ENCODE results near the gene MACF1. TPM values are rescaled to one million over a fixed set of nuclear protein-coding genes. Genes with fewer than 3 reads are reported as not detected.
"Not testable (repeated sequence)": the region's sequence is repeated elsewhere in the genome, so short reads cannot be mapped to it uniquely, and the experiment has no call there.

Gene MACF1, protein sequence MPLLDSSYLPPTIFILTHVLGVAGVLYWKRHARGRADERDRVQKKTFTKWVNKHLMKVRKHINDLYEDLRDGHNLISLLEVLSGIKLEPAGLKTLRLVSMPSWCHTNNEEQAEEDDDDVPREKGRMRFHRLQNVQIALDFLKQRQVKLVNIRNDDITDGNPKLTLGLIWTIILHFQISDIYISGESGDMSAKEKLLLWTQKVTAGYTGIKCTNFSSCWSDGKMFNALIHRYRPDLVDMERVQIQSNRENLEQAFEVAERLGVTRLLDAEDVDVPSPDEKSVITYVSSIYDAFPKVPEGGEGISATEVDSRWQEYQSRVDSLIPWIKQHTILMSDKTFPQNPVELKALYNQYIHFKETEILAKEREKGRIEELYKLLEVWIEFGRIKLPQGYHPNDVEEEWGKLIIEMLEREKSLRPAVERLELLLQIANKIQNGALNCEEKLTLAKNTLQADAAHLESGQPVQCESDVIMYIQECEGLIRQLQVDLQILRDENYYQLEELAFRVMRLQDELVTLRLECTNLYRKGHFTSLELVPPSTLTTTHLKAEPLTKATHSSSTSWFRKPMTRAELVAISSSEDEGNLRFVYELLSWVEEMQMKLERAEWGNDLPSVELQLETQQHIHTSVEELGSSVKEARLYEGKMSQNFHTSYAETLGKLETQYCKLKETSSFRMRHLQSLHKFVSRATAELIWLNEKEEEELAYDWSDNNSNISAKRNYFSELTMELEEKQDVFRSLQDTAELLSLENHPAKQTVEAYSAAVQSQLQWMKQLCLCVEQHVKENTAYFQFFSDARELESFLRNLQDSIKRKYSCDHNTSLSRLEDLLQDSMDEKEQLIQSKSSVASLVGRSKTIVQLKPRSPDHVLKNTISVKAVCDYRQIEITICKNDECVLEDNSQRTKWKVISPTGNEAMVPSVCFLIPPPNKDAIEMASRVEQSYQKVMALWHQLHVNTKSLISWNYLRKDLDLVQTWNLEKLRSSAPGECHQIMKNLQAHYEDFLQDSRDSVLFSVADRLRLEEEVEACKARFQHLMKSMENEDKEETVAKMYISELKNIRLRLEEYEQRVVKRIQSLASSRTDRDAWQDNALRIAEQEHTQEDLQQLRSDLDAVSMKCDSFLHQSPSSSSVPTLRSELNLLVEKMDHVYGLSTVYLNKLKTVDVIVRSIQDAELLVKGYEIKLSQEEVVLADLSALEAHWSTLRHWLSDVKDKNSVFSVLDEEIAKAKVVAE (N-terminal part only)
- 4.9 and 6.2 TPM in 2 replicates for total RNA-seq (2014; rRNA removed; shearing (Covaris generic); ENCODE audit: low replicate concordance)

- Histone ChIP-seq H3K79me2 (ENCODE audit: low read length) (no peaks in the 10 kb centered on the region), H3K9ac (ENCODE audit: low read length) (no peak within 1 kb of the TSS), H3K9me2 (replicated peaks; ENCODE audit: insufficient read depth, low read length) (no peaks in the 10 kb centered on the region), H3K4me3 (ENCODE audit: low read length) (no peak within 1 kb of the TSS), H4K20me1 (ENCODE audit: insufficient read depth, low read depth, low read length) (no peaks in the 10 kb centered on the region), H3K27me3 (ENCODE audit: low read length) (no peaks in the 10 kb centered on the region), H3K4me2 (ENCODE audit: low read depth, low read length, poor library complexity, severe bottlenecking) (no peak within 1 kb of the TSS), H3K36me3 (ENCODE audit: insufficient read depth, low read length) (no peaks in the 10 kb centered on the region), H3K4me1 (ENCODE audit: low read length) (no peaks in the 10 kb centered on the region), H3K9me3 (ENCODE audit: low read length) (no peaks in the 10 kb centered on the region), H3K27ac (ENCODE audit: low read length) (no peak within 1 kb of the TSS), H2AFZ (ENCODE audit: low read length) (no peak within 1 kb of the TSS)
- DNase-seq: no peak
These were observed at the start of gene MACF1 for GRCh38 chr1:39204441-39205081. MACF1 (plus strand) TSS chr1:39204695; CDS start chr1:39205023, 328 bp downstream.

DNA sequence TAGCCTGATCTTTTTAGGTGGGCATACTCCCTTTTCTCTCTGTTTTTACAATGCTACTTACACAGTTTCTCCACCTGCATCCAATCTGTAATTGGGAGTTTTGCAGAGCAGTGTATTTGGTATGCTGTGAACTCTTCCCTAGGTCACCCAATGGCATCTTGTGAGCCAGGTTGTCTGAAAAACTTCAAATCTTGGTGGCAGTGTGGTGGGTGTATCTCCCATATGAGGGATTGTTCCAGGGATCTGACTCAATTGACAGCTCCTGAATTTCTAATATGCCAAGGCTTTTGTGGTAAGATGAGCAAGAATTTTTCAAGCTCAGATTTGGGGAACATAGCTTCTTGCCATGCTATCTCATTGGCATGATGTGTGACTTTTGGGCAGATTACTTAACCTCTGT, 47.2 kb upstream of the MACF1 start:
- DNase-seq: no peak
- Histone ChIP-seq H3K4me2 (ENCODE audit: low read depth, low read length, poor library complexity, severe bottlenecking) (no peak overlapping the region), H3K4me3 (ENCODE audit: low read length) (no peak overlapping the region), H3K4me1 (ENCODE audit: low read length) (no peaks in the 10 kb centered on the region), H3K9me2 (replicated peaks; ENCODE audit: insufficient read depth, low read length) (no peaks in the 10 kb centered on the region), H3K79me2 (ENCODE audit: low read length) (no peaks in the 10 kb centered on the region), H3K9me3 (ENCODE audit: low read length) (no peaks in the 10 kb centered on the region), H3K27ac (ENCODE audit: low read length) (no peak overlapping the region), H3K27me3 (ENCODE audit: low read length) (no peaks in the 10 kb centered on the region), H4K20me1 (ENCODE audit: insufficient read depth, low read depth, low read length) (no peaks in the 10 kb centered on the region), H3K36me3 (ENCODE audit: insufficient read depth, low read length) (no peaks in the 10 kb centered on the region), H3K9ac (ENCODE audit: low read length) (no peak overlapping the region), H2AFZ (ENCODE audit: low read length) (no peak overlapping the region)

DNA sequence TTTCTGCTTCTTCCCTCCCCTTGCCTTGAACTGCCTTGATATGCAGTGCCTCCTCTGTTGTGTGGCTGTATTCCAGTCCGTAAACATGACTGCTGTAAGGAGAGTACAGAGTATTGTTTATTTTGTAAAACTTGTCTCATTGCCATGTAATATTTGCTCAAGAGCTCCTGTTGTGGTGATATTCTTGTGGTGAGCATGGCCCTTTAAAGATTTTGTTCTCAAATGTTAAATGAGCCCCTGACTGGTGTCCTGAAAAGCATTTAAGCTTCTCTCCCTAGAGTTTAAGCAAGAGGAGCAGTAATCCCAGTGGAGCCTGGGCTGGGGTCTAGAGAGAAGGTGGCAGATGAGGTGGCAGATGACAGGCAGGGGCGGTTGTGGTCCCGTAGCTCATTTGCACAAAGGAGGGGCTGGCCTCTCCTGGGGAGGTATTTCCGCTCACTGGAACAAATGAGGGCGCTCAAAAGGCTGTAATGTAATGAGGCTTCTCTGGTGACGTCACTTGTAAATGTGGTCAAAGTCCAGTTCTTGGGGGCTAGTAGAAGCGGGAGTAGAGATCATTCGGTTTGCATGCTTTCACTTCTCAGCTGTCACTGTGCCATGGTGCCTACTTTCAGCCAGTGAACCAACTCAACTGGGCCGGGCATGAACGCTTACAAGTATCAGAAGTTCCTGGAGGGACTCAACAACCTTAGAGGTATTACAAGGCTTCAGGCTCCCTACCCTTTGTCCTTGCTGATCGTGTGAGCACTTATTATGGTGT, 46.0 kb upstream of the MACF1 start:
- no peak overlapping the region for H3K27ac ChIP-seq (ENCODE audit: low read length)
- no peaks in the 10 kb centered on the region for H3K9me2 ChIP-seq (replicated peaks; ENCODE audit: insufficient read depth, low read length)
- no peaks in the 10 kb centered on the region for H3K79me2 ChIP-seq (ENCODE audit: low read length)
- H3K4me1 ChIP-seq (ENCODE audit: low read length): no peaks in the 10 kb centered on the region
- H3K4me3 ChIP-seq (ENCODE audit: low read length): no peak overlapping the region
- H2AFZ ChIP-seq (ENCODE audit: low read length): no peak overlapping the region
- no peak for DNase-seq
- no peaks in the 10 kb centered on the region for H3K36me3 ChIP-seq (ENCODE audit: insufficient read depth, low read length)
- H3K9ac ChIP-seq (ENCODE audit: low read length): no peak overlapping the region
- H3K4me2 ChIP-seq (ENCODE audit: low read depth, low read length, poor library complexity, severe bottlenecking): no peak overlapping the region
- no peaks in the 10 kb centered on the region for H3K9me3 ChIP-seq (ENCODE audit: low read length)
- H3K27me3 ChIP-seq (ENCODE audit: low read length): no peaks in the 10 kb centered on the region
- H4K20me1 ChIP-seq (ENCODE audit: insufficient read depth, low read depth, low read length): no peaks in the 10 kb centered on the region

- H3K9me2 ChIP-seq (replicated peaks; ENCODE audit: insufficient read depth, low read length): no peaks in the 10 kb centered on the region
- no peaks in the 10 kb centered on the region for H3K4me1 ChIP-seq (ENCODE audit: low read length)
- H3K4me2 ChIP-seq (ENCODE audit: low read depth, low read length, poor library complexity, severe bottlenecking): no peak overlapping the region
- no peaks in the 10 kb centered on the region for H3K9me3 ChIP-seq (ENCODE audit: low read length)
- no peak overlapping the region for H3K9ac ChIP-seq (ENCODE audit: low read length)
- H4K20me1 ChIP-seq (ENCODE audit: insufficient read depth, low read depth, low read length): no peaks in the 10 kb centered on the region
- no peak for DNase-seq
- no peak overlapping the region for H2AFZ ChIP-seq (ENCODE audit: low read length)
- H3K27me3 ChIP-seq (ENCODE audit: low read length): no peaks in the 10 kb centered on the region
- no peaks in the 10 kb centered on the region for H3K36me3 ChIP-seq (ENCODE audit: insufficient read depth, low read length)
- no peaks in the 10 kb centered on the region for H3K79me2 ChIP-seq (ENCODE audit: low read length)
- no peak overlapping the region for H3K4me3 ChIP-seq (ENCODE audit: low read length)
- no peak overlapping the region for H3K27ac ChIP-seq (ENCODE audit: low read length)
These were observed 45.1 kb upstream of the MACF1 start for GRCh38 chr1:39159224-39160036.

GRCh38 chr1:39160703-39161102, 43.8 kb upstream of the MACF1 start:
- no peaks in the 10 kb centered on the region for H3K9me3 ChIP-seq (ENCODE audit: low read length)
- DNase-seq: no peak
- no peak overlapping the region for H3K27ac ChIP-seq (ENCODE audit: low read length)
- no peak overlapping the region for H2AFZ ChIP-seq (ENCODE audit: low read length)
- H3K4me2 ChIP-seq (ENCODE audit: low read depth, low read length, poor library complexity, severe bottlenecking): no peak overlapping the region
- H3K27me3 ChIP-seq (ENCODE audit: low read length): no peaks in the 10 kb centered on the region
- H3K4me1 ChIP-seq (ENCODE audit: low read length): no peaks in the 10 kb centered on the region
- H3K9ac ChIP-seq (ENCODE audit: low read length): no peak overlapping the region
- H3K9me2 ChIP-seq (replicated peaks; ENCODE audit: insufficient read depth, low read length): no peaks in the 10 kb centered on the region
- no peaks in the 10 kb centered on the region for H3K79me2 ChIP-seq (ENCODE audit: low read length)
- H4K20me1 ChIP-seq (ENCODE audit: insufficient read depth, low read depth, low read length): no peaks in the 10 kb centered on the region
- no peak overlapping the region for H3K4me3 ChIP-seq (ENCODE audit: low read length)
- H3K36me3 ChIP-seq (ENCODE audit: insufficient read depth, low read length): no peaks in the 10 kb centered on the region

DNA sequence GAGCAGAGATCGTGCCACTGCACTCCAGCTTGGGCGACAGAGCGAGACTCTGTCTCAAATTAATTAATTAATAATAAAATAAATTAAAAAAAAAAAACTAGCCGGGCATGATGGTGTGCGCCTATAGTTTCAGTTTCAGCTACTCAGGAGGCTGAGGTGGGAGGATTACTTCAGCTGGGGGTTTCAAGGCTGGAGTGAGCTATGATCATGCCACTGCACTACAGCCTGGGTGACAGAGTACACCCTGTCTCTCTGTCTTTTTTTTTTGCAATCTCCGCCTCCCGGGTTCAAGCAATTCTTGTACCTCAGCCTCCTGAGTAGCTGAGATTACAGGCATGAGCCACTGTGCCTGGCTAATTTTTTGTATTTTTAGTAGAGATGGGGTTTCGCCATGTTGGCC, 42.7 kb upstream of the MACF1 start:
- not testable (repeated sequence) for H3K79me2 ChIP-seq (ENCODE audit: low read length); H3K27ac ChIP-seq (ENCODE audit: low read length); H3K4me1 ChIP-seq (ENCODE audit: low read length)

GRCh38 chr1:39163469-39163868, 41.0 kb upstream of the MACF1 start:
- no peak overlapping the region for H2AFZ ChIP-seq (ENCODE audit: low read length)
- DNase-seq: no peak
- H3K79me2 ChIP-seq (ENCODE audit: low read length): no peaks in the 10 kb centered on the region
- H3K27me3 ChIP-seq (ENCODE audit: low read length): no peaks in the 10 kb centered on the region
- no peaks in the 10 kb centered on the region for H3K9me2 ChIP-seq (replicated peaks; ENCODE audit: insufficient read depth, low read length)
- H3K4me3 ChIP-seq (ENCODE audit: low read length): no peak overlapping the region
- H3K4me1 ChIP-seq (ENCODE audit: low read length): no peaks in the 10 kb centered on the region
- no peaks in the 10 kb centered on the region for H3K36me3 ChIP-seq (ENCODE audit: insufficient read depth, low read length)
- no peak overlapping the region for H3K27ac ChIP-seq (ENCODE audit: low read length)
- H3K9me3 ChIP-seq (ENCODE audit: low read length): no peaks in the 10 kb centered on the region
- H4K20me1 ChIP-seq (ENCODE audit: insufficient read depth, low read depth, low read length): no peaks in the 10 kb centered on the region
- H3K4me2 ChIP-seq (ENCODE audit: low read depth, low read length, poor library complexity, severe bottlenecking): no peak overlapping the region
- no peak overlapping the region for H3K9ac ChIP-seq (ENCODE audit: low read length)

More for the DNA sequence above, 42.7 kb upstream of the MACF1 start:
- not testable (repeated sequence) for H2AFZ ChIP-seq (ENCODE audit: low read length); H4K20me1 ChIP-seq (ENCODE audit: insufficient read depth, low read depth, low read length); H3K9ac ChIP-seq (ENCODE audit: low read length); H3K4me3 ChIP-seq (ENCODE audit: low read length); H3K9me3 ChIP-seq (ENCODE audit: low read length); DNase-seq; H3K4me2 ChIP-seq (ENCODE audit: low read depth, low read length, poor library complexity, severe bottlenecking); H3K9me2 ChIP-seq (replicated peaks; ENCODE audit: insufficient read depth, low read length); H3K27me3 ChIP-seq (ENCODE audit: low read length); H3K36me3 ChIP-seq (ENCODE audit: insufficient read depth, low read length)

Data from Karpas-422 (cell line).